Activated CD4-positive, alpha-beta memory T cell treated with anti-CD3 and anti-CD28 coated beads, Interleukin-2, amount 10 ng/mL, durations not matched to agents 7 days and 5 days (primary cell): ENCODE data around the gene ELMOD1. TPM values are rescaled to one million over a fixed set of nuclear protein-coding genes. Genes with fewer than 3 reads are reported as not detected.

ENCODE experiments used
- CTCF ChIA-PET: fragments of 350-600 bp; sonication (Branson Sonifier 250); formaldehyde crosslinking; loops from one replicate; lab custom pipeline; 2021; ENCODE audit warnings: antibody characterized with exemption, inconsistent platforms; lab: Charles Lee
- POLR2A ChIA-PET: fragments of 350-600 bp; sonication (Branson Sonifier 250); formaldehyde crosslinking; loops from one replicate; lab custom pipeline; 2021; ENCODE audit warnings: antibody characterized with exemption; lab: Charles Lee
- DNase-seq: peaks from one replicate; pipeline ENCODE4 v3.0.0-alpha.2; 2020
- H3K27ac Mint-ChIP-seq: one replicate; pipeline ENCODE4 v1.8.0; 2021; ENCODE audit warnings: mild to moderate bottlenecking, mixed read lengths
- H3K27me3 Mint-ChIP-seq: one replicate; pipeline ENCODE4 v1.8.0; 2021; ENCODE audit warnings: mixed read lengths
- H3K36me3 Mint-ChIP-seq: one replicate; pipeline ENCODE4 v1.8.0; 2021; ENCODE audit warnings: low read depth, mixed read lengths
- H3K4me1 Mint-ChIP-seq: one replicate; pipeline ENCODE4 v1.8.0; 2021; ENCODE audit warnings: mixed read lengths
- H3K4me3 Mint-ChIP-seq: one replicate; pipeline ENCODE4 v1.8.0; 2021; ENCODE audit warnings: mild to moderate bottlenecking, mixed read lengths
- H3K9me3 Mint-ChIP-seq: one replicate; pipeline ENCODE4 v1.8.0; 2021; ENCODE audit warnings: mixed read lengths
- total RNA-seq, 2 experiments: library from RNA; stranded (reverse); gene quantifications; one replicate each; pipeline ENCODE4 v1.2.3, GENCODE V29; 2021

ELMOD1 gene
- total RNA-seq, 2 experiments from 2014 or later: not detected

- POLR2A ChIA-PET: no interaction called here
- CTCF ChIA-PET: interaction anchor here (1.4 kb wide), 1 partner anchor 8 kb away, joined by 3 read pairs; no protein-coding TSS in a partner anchor
- H3K27ac Mint-ChIP-seq: no peak overlapping the region
These were observed 92.1 kb downstream of the ELMOD1 start for GRCh38 chr11:107683061-107683460.

GRCh38 chr11:107683807-107684206, 92.9 kb downstream of the ELMOD1 start:
- CTCF ChIA-PET: interaction anchor here (1.4 kb wide), 1 partner anchor 8 kb away, joined by 3 read pairs; no protein-coding TSS in a partner anchor
- no peak for DNase-seq
- POLR2A ChIA-PET: no interaction called here
- no peaks in the 10 kb centered on the region for H3K4me1 Mint-ChIP-seq
- H3K9me3 Mint-ChIP-seq: no peaks in the 10 kb centered on the region
- no peak overlapping the region for H3K4me3 Mint-ChIP-seq
- H3K27ac Mint-ChIP-seq: no peak overlapping the region
- no peaks in the 10 kb centered on the region for H3K36me3 Mint-ChIP-seq
- no peaks in the 10 kb centered on the region for H3K27me3 Mint-ChIP-seq

More at GRCh38 chr11:107683061-107683460, 92.1 kb downstream of the ELMOD1 start:
- Mint-ChIP-seq H3K4me1 (no peaks in the 10 kb centered on the region), H3K36me3 (no peaks in the 10 kb centered on the region), H3K9me3 (no peaks in the 10 kb centered on the region), H3K27me3 (no peaks in the 10 kb centered on the region), H3K4me3 (no peak overlapping the region)
- no peak for DNase-seq

GRCh38 chr11:107688322-107688918, 97.5 kb downstream of the ELMOD1 start:
- DNase-seq: no peak
- POLR2A ChIA-PET: no interaction called here
- Mint-ChIP-seq H3K27ac (no peak overlapping the region), H3K4me3 (no peak overlapping the region), H3K9me3 (no peaks in the 10 kb centered on the region), H3K4me1 (peaks cover 4% of the 10 kb centered on the region), H3K36me3 (no peaks in the 10 kb centered on the region), H3K27me3 (peaks cover 20% of the 10 kb centered on the region)
- CTCF ChIA-PET: interaction anchor here (1.0 to 2.7 kb wide), 12 partner anchors 9 to 147 kb away, joined by 3 to 27 read pairs (median 6); partner anchors contain the start of gene ALKBH8

- Mint-ChIP-seq H3K4me1 (peaks cover 4% of the 10 kb centered on the region), H3K4me3 (no peak overlapping the region), H3K27ac (no peak overlapping the region), H3K9me3 (no peaks in the 10 kb centered on the region), H3K27me3 (peaks cover 21% of the 10 kb centered on the region), H3K36me3 (no peaks in the 10 kb centered on the region)
- ChIA-PET CTCF (interaction anchor here (0.8 to 2.7 kb wide), 20 partner anchors 8 to 148 kb away, joined by 3 to 27 read pairs (median 4); partner anchors contain the start of gene ALKBH8), POLR2A (interaction anchor here (0.7 to 1.2 kb wide), 2 partner anchors 125 to 175 kb away, joined by 3 to 4 read pairs; no protein-coding TSS in a partner anchor)
- peak; percentile 60 for DNase-seq
These were observed 98.6 kb downstream of the ELMOD1 start for GRCh38 chr11:107689317-107690202.

GRCh38 chr11:107691000-107691750, 100.2 kb downstream of the ELMOD1 start:
- Mint-ChIP-seq H3K4me1 (peaks cover 4% of the 10 kb centered on the region), H3K36me3 (no peaks in the 10 kb centered on the region), H3K27me3 (peaks cover 25% of the 10 kb centered on the region), H3K4me3 (no peak overlapping the region), H3K27ac (no peak overlapping the region), H3K9me3 (no peaks in the 10 kb centered on the region)
- DNase-seq: no peak
- CTCF ChIA-PET: interaction anchor here (0.6 kb wide), 1 partner anchor 113 kb away, joined by 7 read pairs; no protein-coding TSS in a partner anchor
- POLR2A ChIA-PET: no interaction called here

GRCh38 chr11:107695446-107695845, 104.5 kb downstream of the ELMOD1 start:
- no peak for DNase-seq
- CTCF ChIA-PET: no interaction called here
- no peaks in the 10 kb centered on the region for H3K9me3 Mint-ChIP-seq
- H3K4me1 Mint-ChIP-seq: peaks cover 4% of the 10 kb centered on the region
- H3K27me3 Mint-ChIP-seq: peaks cover 30% of the 10 kb centered on the region
- no peak overlapping the region for H3K27ac Mint-ChIP-seq
- no peaks in the 10 kb centered on the region for H3K36me3 Mint-ChIP-seq
- POLR2A ChIA-PET: no interaction called here
- H3K4me3 Mint-ChIP-seq: no peak overlapping the region

GRCh38 chr11:107696140-107696539, 105.2 kb downstream of the ELMOD1 start:
- no peaks in the 10 kb centered on the region for H3K36me3 Mint-ChIP-seq
- H3K27ac Mint-ChIP-seq: no peak overlapping the region
- no peaks in the 10 kb centered on the region for H3K9me3 Mint-ChIP-seq
- ChIA-PET CTCF (no interaction called here), POLR2A (no interaction called here)
- no peak overlapping the region for H3K4me3 Mint-ChIP-seq
- peaks cover 31% of the 10 kb centered on the region for H3K27me3 Mint-ChIP-seq
- peaks cover 4% of the 10 kb centered on the region for H3K4me1 Mint-ChIP-seq
- DNase-seq: no peak

GRCh38 chr11:107697291-107697690, 106.3 kb downstream of the ELMOD1 start:
- no peak for DNase-seq
- H3K36me3 Mint-ChIP-seq: no peaks in the 10 kb centered on the region
- CTCF ChIA-PET: interaction anchor here (1.3 kb wide), 1 partner anchor 8 kb away, joined by 3 read pairs; no protein-coding TSS in a partner anchor
- H3K27ac Mint-ChIP-seq: no peak overlapping the region
- H3K4me3 Mint-ChIP-seq: no peak overlapping the region
- peaks cover 2% of the 10 kb centered on the region for H3K4me1 Mint-ChIP-seq
- H3K9me3 Mint-ChIP-seq: no peaks in the 10 kb centered on the region
- POLR2A ChIA-PET: no interaction called here
- peaks cover 22% of the 10 kb centered on the region for H3K27me3 Mint-ChIP-seq

GRCh38 chr11:107699371-107700285, 108.7 kb downstream of the ELMOD1 start:
- POLR2A ChIA-PET: no interaction called here
- Mint-ChIP-seq H3K9me3 (no peaks in the 10 kb centered on the region), H3K4me1 (no peaks in the 10 kb centered on the region), H3K36me3 (no peaks in the 10 kb centered on the region), H3K27me3 (peaks cover 17% of the 10 kb centered on the region), H3K4me3 (no peak overlapping the region), H3K27ac (no peak overlapping the region)
- CTCF ChIA-PET: interaction anchor here (0.6 kb wide), 1 partner anchor 30 kb away, joined by 4 read pairs; no protein-coding TSS in a partner anchor
- no peak for DNase-seq

GRCh38 chr11:107702109-107702660, 111.2 kb downstream of the ELMOD1 start:
- POLR2A ChIA-PET: no interaction called here
- Mint-ChIP-seq H3K4me1 (no peaks in the 10 kb centered on the region), H3K27ac (no peak overlapping the region), H3K27me3 (peaks cover 10% of the 10 kb centered on the region), H3K36me3 (no peaks in the 10 kb centered on the region), H3K4me3 (no peak overlapping the region), H3K9me3 (no peaks in the 10 kb centered on the region)
- CTCF ChIA-PET: no interaction called here
- no peak for DNase-seq

- CTCF ChIA-PET: no interaction called here
- no peak for DNase-seq
- H3K27me3 Mint-ChIP-seq: peaks cover 16% of the 10 kb centered on the region
- POLR2A ChIA-PET: no interaction called here
- no peaks in the 10 kb centered on the region for H3K9me3 Mint-ChIP-seq
- H3K36me3 Mint-ChIP-seq: no peaks in the 10 kb centered on the region
- H3K4me1 Mint-ChIP-seq: no peaks in the 10 kb centered on the region
- H3K27ac Mint-ChIP-seq: no peak overlapping the region
- no peak overlapping the region for H3K4me3 Mint-ChIP-seq
These were observed 111.8 kb downstream of the ELMOD1 start for GRCh38 chr11:107702723-107703122.
